Body of pancreas (tissue), 4 donors: ENCODE data around the gene ITPR2. TPM values are rescaled to one million over a fixed set of nuclear protein-coding genes. Genes with fewer than 3 reads are reported as not detected.

ENCODE experiments used
- ATAC-seq: fragments of 150-250 bp; one replicate; pipeline ENCODE4 v1.9.1; 2016
- DNase-seq, 4 donors: peaks; one replicate each; pipeline ENCODE4 v3.0.0-alpha.2; 2019
- H3K27ac ChIP-seq, 4 donors: fragments of 200-600 bp; sonication (generic); 1 replicate in 3 of 4; 2 replicates in 1 of 4; pipeline versions ENCODE4 v1.5.1 to v1.6.1; 2016 to 2019; ENCODE audit warnings: mild to moderate bottlenecking in 1 of 4, mixed read lengths in 1 of 4, moderate library complexity in 1 of 4
- H3K27me3 ChIP-seq, 2 donors: fragments of 200-600 bp; sonication (generic); one replicate each; pipeline ENCODE4 v1.6.0; 2016; ENCODE audit warnings: mild to moderate bottlenecking in 1 of 2
- H3K36me3 ChIP-seq, 2 donors: fragments of 200-600 bp; sonication (generic); replicated peaks in 1 of 2; 2 replicates each; pipeline ENCODE4 v1.5.1; 2016; ENCODE audit warnings: low read depth in 2 of 2; ENCODE audit not compliant: insufficient read depth in 1 of 2
- H3K4me1 ChIP-seq: fragments of 200-600 bp; sonication (generic); one replicate; pipeline ENCODE4 v1.6.0; 2016
- H3K4me3 ChIP-seq, 2 donors: fragments of 200-600 bp; sonication (generic); 1 replicate in 1 of 2; 2 replicates in 1 of 2; pipeline ENCODE4 v1.5.1; 2016 to 2019
- H3K9me3 ChIP-seq, 3 donors: fragments of 200-600 bp; sonication (generic); 1 replicate in 2 of 3; 2 replicates in 1 of 3; pipeline ENCODE4 v1.5.1; 2016
- CTCF ChIP-seq, 7 experiments: fragments of 450-650 bp in 4 of 7; fragments of 200-600 bp in 3 of 7; sonication (generic) in 3 of 7; IDR thresholded peaks; one replicate each; pipeline ENCODE4 v1.5.1; 2016 to 2019; ENCODE audit warnings: antibody characterized with exemption in 7 of 7
- POLR2A ChIP-seq, 3 donors: fragments of 450-650 bp; IDR thresholded peaks; one replicate each; pipeline ENCODE4 v1.6.1; 2016; ENCODE audit warnings: antibody characterized with exemption in 3 of 3, mild to moderate bottlenecking in 2 of 3
- WGBS, 2 donors: methylation state at CpG; one replicate each; pipeline ENCODE4 v1.1.5; 2017; 5-methylcytosine and 5-hydroxymethylcytosine counted together
- intact Hi-C: fragments of 100-400 bp; cut with DNase I; formaldehyde crosslinking; loops from one replicate; pipeline ENCODE4 v1.15.1; 2023
- total RNA-seq, 2 donors: library from RNA; depleted of rRNA; stranded (reverse); fragments of >200 nt; gene quantifications; one replicate each; pipeline ENCODE4 v1.1.0, GENCODE V29; 2016

The ITPR2 gene
- total RNA-seq, 2 donors from 2014 or later, result 37.4 to 92.9 TPM

GRCh38 chr12:26746121-26746714 lies 86.8 kb downstream of the ITPR2 start:
- no peak overlapping the region for H3K4me3 ChIP-seq
- no peak for DNase-seq
- ATAC-seq, result no peak
- no peaks in the 10 kb centered on the region for H3K36me3 ChIP-seq
- TF ChIP-seq POLR2A (IDR thresholded peaks at IDR 0.05), result no peak
- no peak for TF ChIP-seq CTCF (IDR thresholded peaks at IDR 0.05)
- no peak overlapping the region for H3K27ac ChIP-seq
- 87 to 93% methylated on average over 4 of the region's 4 CpGs for WGBS, 2 donors
- H3K9me3 ChIP-seq, result no peaks in the 10 kb centered on the region
- no peaks in the 10 kb centered on the region for H3K27me3 ChIP-seq
- H3K4me1 ChIP-seq, result peaks cover 8% of the 10 kb centered on the region
- intact Hi-C loops, result no loop called here

- Histone ChIP-seq H3K27ac (no peak overlapping the region), H3K27me3 (no peaks in the 10 kb centered on the region), H3K4me1 (peaks cover 8% of the 10 kb centered on the region), H3K4me3 (no peak overlapping the region), H3K9me3 (no peaks in the 10 kb centered on the region), H3K36me3 (no peaks in the 10 kb centered on the region)
- 36 to 38% methylated on average over 8 of the region's 8 CpGs for WGBS, 2 donors
- TF ChIP-seq POLR2A (IDR thresholded peaks at IDR 0.05) (no peak), CTCF (IDR thresholded peaks at IDR 0.05) (no peak)
- DNase-seq, result no peak
- ATAC-seq, result peak; percentile 24
- intact Hi-C loops, result no loop called here
Observed at GRCh38 chr12:26744697-26745440, 88.1 kb downstream of the ITPR2 start.

GRCh38 chr12:26744042-26744626 lies 88.9 kb downstream of the ITPR2 start:
- Histone ChIP-seq H3K36me3 (no peaks in the 10 kb centered on the region), H3K27ac (no peak overlapping the region), H3K9me3 (no peaks in the 10 kb centered on the region), H3K4me3 (no peak overlapping the region), H3K27me3 (no peaks in the 10 kb centered on the region), H3K4me1 (peaks cover 8% of the 10 kb centered on the region)
- WGBS, 2 donors, result 91 to 96% methylated on average over 5 of the region's 5 CpGs
- TF ChIP-seq POLR2A (IDR thresholded peaks at IDR 0.05) (no peak), CTCF (IDR thresholded peaks at IDR 0.05) (no peak)
- DNase-seq (no peak), ATAC-seq (no peak)
- intact Hi-C loops, result no loop called here

- DNase-seq, result no peak
- H3K36me3 ChIP-seq, result no peaks in the 10 kb centered on the region
- peaks cover 17% of the 10 kb centered on the region for H3K4me1 ChIP-seq
- no peak overlapping the region for H3K4me3 ChIP-seq
- ATAC-seq, result no peak
- H3K9me3 ChIP-seq, result no peaks in the 10 kb centered on the region
- TF ChIP-seq CTCF (IDR thresholded peaks at IDR 0.05) (no peak), POLR2A (IDR thresholded peaks at IDR 0.05) (no peak)
- WGBS, 2 donors, result 88 to 93% methylated on average over 6 of the region's 6 CpGs
- intact Hi-C loops, result no loop called here
- H3K27me3 ChIP-seq, result no peaks in the 10 kb centered on the region
- H3K27ac ChIP-seq, result no peak overlapping the region
Observed at GRCh38 chr12:26741584-26742227, 91.3 kb downstream of the ITPR2 start.
